GM10847 (cell line): ENCODE measurements around the gene ZNF107.

Experiments used
- POLR2A ChIP-seq: IDR thresholded peaks from 2 replicates; pipeline ENCODE4 v1.6.1; 2011; ENCODE audit not compliant: insufficient read length; ENCODE audit errors: extremely low read depth

Gene ZNF107

DNA sequence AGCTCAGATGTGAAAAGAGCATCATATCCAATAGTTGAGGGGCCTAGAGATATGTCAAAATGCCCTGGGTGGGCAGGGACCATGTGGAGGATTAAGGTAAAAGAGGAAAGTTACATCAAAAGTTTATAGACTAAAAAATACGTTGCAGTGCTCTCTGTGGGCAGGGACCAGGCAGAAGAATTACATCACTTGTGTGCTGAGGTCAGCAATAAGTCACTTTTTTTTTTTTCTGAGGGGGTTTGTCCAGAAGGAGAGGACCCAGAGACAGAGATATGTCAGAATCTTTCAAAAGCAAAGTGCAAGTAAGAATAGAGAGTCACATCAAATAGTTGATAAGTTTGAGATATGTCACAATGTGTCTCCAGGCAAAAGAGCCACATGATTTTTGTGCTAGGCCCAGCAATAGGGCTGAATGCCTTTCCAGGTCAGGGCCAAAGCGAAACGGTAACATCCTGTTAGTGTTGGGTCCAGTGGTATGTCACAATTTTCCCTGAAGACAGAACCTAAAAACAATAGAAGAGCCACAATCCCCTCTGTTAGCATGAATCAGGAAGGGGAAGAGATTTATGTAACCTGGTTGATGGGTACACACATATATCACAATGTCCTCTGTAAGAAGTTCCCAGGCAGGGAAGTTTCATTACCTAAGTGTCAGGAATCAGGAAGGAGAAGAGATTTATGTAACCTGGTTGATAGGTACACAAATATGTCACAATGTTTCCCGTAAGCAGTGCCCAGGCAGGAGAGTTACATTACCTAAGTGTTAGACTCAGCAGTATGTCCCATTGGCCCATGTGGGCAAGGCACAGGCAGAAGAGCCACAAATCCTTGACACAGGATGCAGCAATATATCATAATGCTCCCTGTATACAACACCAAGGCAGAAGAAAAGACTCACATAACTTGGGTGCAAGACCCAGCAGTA is 28.1 kb upstream of the ZNF107 start:
- TF ChIP-seq POLR2A = no peak

GRCh38 chr7:64638822-64639221 is 27.1 kb upstream of the ZNF107 start:
- no peak for TF ChIP-seq POLR2A

- no peak for TF ChIP-seq POLR2A
Measured at GRCh38 chr7:64639267-64640001, 26.5 kb upstream of the ZNF107 start.

DNA sequence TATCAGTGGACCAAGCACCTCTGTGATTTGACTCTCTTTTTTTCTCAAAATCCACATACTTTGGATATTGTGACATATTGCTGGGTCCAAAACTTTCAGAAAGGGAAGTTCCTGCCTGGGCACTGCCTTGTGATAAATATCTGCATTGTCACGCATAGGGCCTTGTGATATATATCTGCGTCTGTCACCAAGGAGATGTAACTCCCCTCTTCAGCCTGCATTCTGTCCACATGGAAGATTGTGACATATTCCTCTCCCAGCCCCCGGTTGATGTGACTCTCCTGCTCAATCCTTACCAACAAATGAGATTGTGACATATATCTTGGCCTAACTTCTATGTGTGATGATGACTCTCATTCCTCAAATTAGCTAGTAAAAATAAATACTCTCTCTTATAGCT is 25.4 kb upstream of the ZNF107 start:
- no peak for TF ChIP-seq POLR2A

DNA sequence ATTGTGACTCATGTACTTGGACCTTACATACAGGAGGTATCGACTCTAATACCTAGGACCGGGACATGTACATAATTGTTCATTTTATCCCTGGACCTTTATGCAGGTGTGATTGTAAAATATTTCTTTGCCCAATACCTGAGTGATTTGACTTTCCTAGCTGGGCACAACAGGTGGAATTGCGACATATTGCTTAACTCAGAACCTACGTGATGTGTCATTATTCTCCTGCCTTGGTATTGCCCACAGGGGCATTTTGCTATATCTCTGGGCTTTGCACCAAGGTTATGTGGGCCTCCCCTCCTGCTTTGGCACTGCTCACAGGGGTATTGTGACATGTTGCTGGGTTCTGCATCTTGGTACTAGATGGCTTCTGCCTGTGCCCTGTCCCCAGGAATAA is 23.9 kb upstream of the ZNF107 start:
- no peak for TF ChIP-seq POLR2A

DNA sequence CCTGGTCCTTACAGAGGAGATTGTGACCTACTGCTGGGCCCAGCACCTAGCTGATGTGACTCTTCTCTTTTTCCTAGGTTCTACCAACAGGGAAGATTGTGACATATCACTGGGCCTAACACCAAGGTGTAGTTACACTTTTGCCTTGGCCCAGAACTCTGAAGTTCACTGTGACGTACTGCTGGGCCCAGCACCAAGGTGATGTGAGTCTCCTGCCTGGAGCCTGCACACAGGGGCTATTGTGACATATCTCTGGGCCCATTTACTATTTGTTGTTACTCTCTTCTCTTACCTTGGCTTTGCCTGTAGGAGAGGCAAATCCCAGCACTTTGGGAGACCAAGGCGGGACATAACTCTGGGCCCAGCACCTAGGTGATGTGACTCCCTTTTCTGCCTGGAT is 23.1 kb upstream of the ZNF107 start:
- no peak for TF ChIP-seq POLR2A

DNA sequence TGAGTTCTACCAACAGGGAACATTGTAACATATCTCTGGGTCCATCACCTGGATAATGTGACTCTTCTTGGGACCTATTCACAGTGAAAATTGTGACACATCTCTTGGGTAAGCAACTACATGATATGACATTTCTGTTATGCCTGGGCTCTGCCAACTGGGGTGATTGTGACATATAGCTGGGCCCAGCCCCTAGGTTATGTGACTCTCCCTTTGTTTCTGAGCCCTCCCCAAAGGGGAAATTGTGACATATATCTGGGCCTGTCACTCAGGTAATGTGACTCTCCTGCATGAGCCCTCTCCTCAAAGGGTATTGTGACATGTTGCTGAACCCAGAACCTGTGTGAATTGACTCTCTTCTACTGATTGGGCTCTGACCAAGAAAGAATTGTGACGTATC is 22.4 kb upstream of the ZNF107 start:
- no peak for TF ChIP-seq POLR2A

GRCh38 chr7:64651203-64651602 is 14.7 kb upstream of the ZNF107 start:
- TF ChIP-seq POLR2A = no peak

GRCh38 chr7:64651632-64652165 is 14.2 kb upstream of the ZNF107 start:
- TF ChIP-seq POLR2A = no peak

- TF ChIP-seq POLR2A = no peak
Measured at GRCh38 chr7:64653721-64654401, 12.1 kb upstream of the ZNF107 start.

GRCh38 chr7:64654796-64655548 is 11.0 kb upstream of the ZNF107 start:
- TF ChIP-seq POLR2A = no peak

GRCh38 chr7:64655811-64656210 is 10.1 kb upstream of the ZNF107 start:
- TF ChIP-seq POLR2A = no peak

- no peak for TF ChIP-seq POLR2A
Measured at GRCh38 chr7:64656489-64656888, 9.4 kb upstream of the ZNF107 start.

DNA sequence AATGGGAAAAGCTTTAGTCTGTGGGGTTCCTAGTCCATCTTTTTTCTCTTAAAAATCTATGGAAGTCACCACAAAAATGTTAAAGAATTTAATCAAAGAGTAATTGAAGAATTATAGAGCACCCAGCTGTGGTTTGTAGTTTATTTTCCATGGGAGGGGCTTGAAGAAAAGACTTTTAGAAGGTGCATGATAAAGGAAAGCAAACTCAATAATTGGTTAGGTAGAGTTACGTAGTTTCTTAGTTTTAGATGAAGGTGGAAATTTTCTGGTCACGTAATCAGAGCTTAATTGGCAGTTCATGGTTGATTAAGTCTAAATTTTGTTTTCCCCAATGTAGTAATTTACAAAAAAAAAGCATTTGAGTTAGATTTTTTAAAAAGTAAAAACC is 724 bp downstream of the ZNF107 start:
- no peak for TF ChIP-seq POLR2A

- no peak for TF ChIP-seq POLR2A
Measured at GRCh38 chr7:64667311-64667710, 1.4 kb downstream of the ZNF107 start.
